Aorta (tissue), 5 donors: ENCODE measurements around the gene BAG2. TPM values are rescaled to one million over a fixed set of nuclear protein-coding genes. Genes with fewer than 3 reads are reported as not detected.

ENCODE experiments used
- ATAC-seq: fragments of 200-7000 bp; cut with Tn5 transposase; one replicate; pipeline ENCODE4 v1.9.1; 2022; ENCODE audit warnings: moderate library complexity; ENCODE audit not compliant: low FRiP score
- DNase-seq, 2 donors: peaks; one replicate each; pipeline ENCODE4 v3.0.0-alpha.2; 2020
- H3K27ac ChIP-seq, 2 donors: one replicate each; pipeline ENCODE4 v1.5.1; 2013; ENCODE audit warnings: low read length in 2 of 2, mild to moderate bottlenecking in 2 of 2, moderate library complexity in 2 of 2, control low read depth in 1 of 2, inconsistent platforms in 1 of 2, low read depth in 1 of 2
- H3K27me3 ChIP-seq, 2 donors: one replicate each; pipeline ENCODE4 v1.6.1; 2013; ENCODE audit warnings: control low read depth in 1 of 2, low read length in 1 of 2, mild to moderate bottlenecking in 1 of 2, moderate library complexity in 1 of 2; ENCODE audit not compliant: insufficient read depth in 2 of 2, control insufficient read depth in 1 of 2
- H3K36me3 ChIP-seq, 2 donors: one replicate each; pipeline ENCODE4 v1.6.1; 2013; ENCODE audit warnings: control low read depth in 1 of 2, low read length in 1 of 2, mild to moderate bottlenecking in 1 of 2; ENCODE audit not compliant: insufficient read depth in 2 of 2, control insufficient read depth in 1 of 2
- H3K4me1 ChIP-seq, 2 donors: one replicate each; pipeline ENCODE4 v1.6.1; 2013; ENCODE audit warnings: low read length in 2 of 2, control low read depth in 1 of 2, mild to moderate bottlenecking in 1 of 2, moderate library complexity in 1 of 2; ENCODE audit not compliant: insufficient read depth in 2 of 2, control insufficient read depth in 1 of 2
- H3K4me3 ChIP-seq, 2 donors: one replicate each; pipeline ENCODE4 v1.5.1; 2013; ENCODE audit warnings: low read length in 2 of 2, control low read depth in 1 of 2, mild to moderate bottlenecking in 1 of 2
- H3K9me3 ChIP-seq: one replicate; pipeline ENCODE4 v1.6.1; 2013; ENCODE audit warnings: mild to moderate bottlenecking, low read length; ENCODE audit not compliant: control insufficient read depth
- WGBS, 2 donors: extraction: QIAGEN DNeasy Blood & Tissue Kit; methylation state at CpG; one replicate each; pipeline ENCODE4 v1.1.7; 2013; 5-methylcytosine and 5-hydroxymethylcytosine counted together
- intact Hi-C, 2 donors: fragments of 100-400 bp; cut with DNase I; formaldehyde crosslinking; loops; one replicate each; pipeline versions ENCODE4 v1.14.2 to v1.15.0; 2022
- polyA plus RNA-seq, 2 donors: library from polyadenylated mRNA; stranded (reverse); fragments of 200-250 nt; gene quantifications; one replicate each; pipeline ENCODE4 v1.2.3, GENCODE V29; 2013
- total RNA-seq, 2 donors: library from RNA; stranded (reverse); fragmentation: NEBNext Ultra II Directional; extraction: Animal tissue kit (Norgen Biotek cat#: 25700); gene quantifications; one replicate each; pipeline ENCODE4 v1.2.1, GENCODE V29; 2021
- donor health status: healthy with polysubstance abuse.
- donor health status: Bipolar disorder and iron deficiency.
- donor health status: DM: no; HTN: no; CAD: no.
- donor health status: DM: no; HTN: no; CAD: no.
- donor health status: DM: yes; HTN: yes; CAD: no.

BAG2 gene
- total and polyA plus RNA-seq, 4 donors, result 7.0 to 32.9 (median 13.9) TPM

DNA sequence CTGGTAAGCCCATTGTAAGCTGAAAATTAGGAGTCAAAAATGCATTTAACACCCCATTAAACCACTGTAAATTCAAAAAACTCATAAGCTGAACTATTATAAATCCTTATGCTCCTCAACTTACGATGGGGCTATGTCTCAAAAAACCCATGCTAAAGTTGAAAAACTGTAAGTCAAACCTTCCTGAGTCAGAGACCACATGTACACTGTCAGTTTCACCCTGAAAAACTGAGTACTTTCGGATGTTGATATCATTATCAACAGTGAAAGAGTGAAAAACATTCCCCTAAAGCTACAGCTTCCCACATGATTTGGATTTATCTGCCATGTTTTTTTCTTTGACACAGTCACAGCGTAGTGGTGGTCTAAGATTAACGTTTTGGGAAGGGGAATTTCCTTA lies 35.7 kb downstream of the BAG2 start:
- ATAC-seq (no peak), DNase-seq (no peak)
- no peaks in the 10 kb centered on the region for H3K27me3 ChIP-seq
- intact Hi-C loops, result no loop called here
- 91 to 96% methylated on average over 4 of the region's 4 CpGs for WGBS, 2 donors
- H3K36me3 ChIP-seq, result no peaks in the 10 kb centered on the region
- no peak overlapping the region for H3K4me3 ChIP-seq
- no peak overlapping the region for H3K27ac ChIP-seq
- H3K4me1 ChIP-seq, result peaks cover 0 to 5% of the 10 kb centered on the region in 2 donors
- no peaks in the 10 kb centered on the region for H3K9me3 ChIP-seq

- no peak for ATAC-seq
- Histone ChIP-seq H3K9me3 (no peaks in the 10 kb centered on the region), H3K27ac (no peak overlapping the region), H3K27me3 (no peaks in the 10 kb centered on the region), H3K4me1 (peaks cover 0 to 5% of the 10 kb centered on the region in 2 donors), H3K4me3 (no peak overlapping the region), H3K36me3 (no peaks in the 10 kb centered on the region)
- intact Hi-C loops, result no loop called here
- no peak for DNase-seq
These were observed 36.9 kb downstream of the BAG2 start for GRCh38 chr6:57209030-57209429.

- intact Hi-C loops, result no loop called here
- WGBS, 2 donors, result 93 to 95% methylated on average over 5 of the region's 5 CpGs
- no peak overlapping the region for H3K27ac ChIP-seq
- no peaks in the 10 kb centered on the region for H3K27me3 ChIP-seq
- no peaks in the 10 kb centered on the region for H3K36me3 ChIP-seq
- no peaks in the 10 kb centered on the region for H3K9me3 ChIP-seq
- ATAC-seq (no peak), DNase-seq (no peak)
- H3K4me3 ChIP-seq, result no peak overlapping the region
- H3K4me1 ChIP-seq, result peaks cover 0 to 5% of the 10 kb centered on the region in 2 donors
These were observed 37.9 kb downstream of the BAG2 start for GRCh38 chr6:57210060-57210459.

GRCh38 chr6:57215260-57215659 lies 43.1 kb downstream of the BAG2 start:
- intact Hi-C loops, result no loop called here
- WGBS, 2 donors, result 80 to 88% methylated on average over 1 of the region's 1 CpG
- H3K4me1 ChIP-seq, result peaks cover 0 to 2% of the 10 kb centered on the region in 2 donors

DNA sequence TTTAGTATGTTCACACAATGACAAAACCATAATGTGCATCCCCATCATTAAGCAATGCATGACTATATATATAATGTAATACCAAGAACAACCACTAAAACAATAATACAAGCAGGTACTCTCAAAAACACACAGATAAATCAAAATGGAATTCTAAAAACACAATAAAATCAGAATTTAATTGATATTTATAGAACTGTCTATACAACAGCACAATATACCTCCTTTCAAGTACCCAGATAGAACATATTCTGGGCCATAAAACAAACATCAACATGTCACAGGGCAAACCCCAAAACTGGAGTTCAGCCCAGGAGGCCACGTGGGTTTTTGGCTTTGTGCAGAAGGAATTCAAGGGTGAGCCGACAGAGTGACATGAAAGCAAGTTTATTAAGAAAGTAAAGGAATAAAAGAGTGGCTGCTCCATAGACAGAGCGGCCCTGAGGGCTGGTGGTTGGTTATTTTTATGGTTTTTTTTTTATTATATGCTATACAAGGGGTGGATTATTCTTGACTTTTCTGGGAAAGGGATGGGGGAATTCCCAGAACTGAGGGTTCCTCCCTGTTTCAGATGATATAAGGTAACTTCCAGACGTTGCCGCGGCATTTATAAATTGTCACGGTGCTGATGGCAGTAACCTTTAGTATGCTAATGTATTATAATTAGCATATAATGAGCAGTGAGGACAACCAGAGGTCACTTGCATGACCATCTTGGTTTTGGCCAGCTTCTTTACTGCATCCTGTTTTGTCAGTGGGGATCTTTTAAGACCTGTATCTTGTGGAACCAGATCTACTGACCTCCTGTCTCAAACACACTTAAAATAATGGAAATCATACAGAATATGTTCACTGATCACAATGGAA lies 44.3 kb downstream of the BAG2 start:
- no peaks in the 10 kb centered on the region for H3K27me3 ChIP-seq
- no peak overlapping the region for H3K27ac ChIP-seq
- H3K4me1 ChIP-seq, result peaks cover 0 to 2% of the 10 kb centered on the region in 2 donors
- ATAC-seq (no peak), DNase-seq (no peak)
- 58% methylated on average over 7 of the region's 7 CpGs for WGBS, 2 donors
- no peaks in the 10 kb centered on the region for H3K36me3 ChIP-seq
- no peak overlapping the region for H3K4me3 ChIP-seq
- intact Hi-C loops, result no loop called here
- H3K9me3 ChIP-seq, result no peaks in the 10 kb centered on the region

More at GRCh38 chr6:57215260-57215659, 43.1 kb downstream of the BAG2 start:
- Histone ChIP-seq H3K27ac (no peak overlapping the region), H3K4me3 (no peak overlapping the region), H3K9me3 (no peaks in the 10 kb centered on the region), H3K27me3 (no peaks in the 10 kb centered on the region), H3K36me3 (no peaks in the 10 kb centered on the region)
- DNase-seq (no peak), ATAC-seq (no peak)

- no peak for DNase-seq
- peaks cover 0 to 2% of the 10 kb centered on the region in 2 donors for H3K4me1 ChIP-seq
- ATAC-seq, result no peak
- no peak overlapping the region for H3K4me3 ChIP-seq
- intact Hi-C loops, result no loop called here
- no peaks in the 10 kb centered on the region for H3K36me3 ChIP-seq
- whole genome bisulfite sequencing, 2 donors, result 96% methylated on average over 11 of the region's 11 CpGs
- no peak overlapping the region for H3K27ac ChIP-seq
- no peaks in the 10 kb centered on the region for H3K27me3 ChIP-seq
- H3K9me3 ChIP-seq, result no peaks in the 10 kb centered on the region
These were observed 45.1 kb downstream of the BAG2 start for GRCh38 chr6:57217270-57217669.

DNA sequence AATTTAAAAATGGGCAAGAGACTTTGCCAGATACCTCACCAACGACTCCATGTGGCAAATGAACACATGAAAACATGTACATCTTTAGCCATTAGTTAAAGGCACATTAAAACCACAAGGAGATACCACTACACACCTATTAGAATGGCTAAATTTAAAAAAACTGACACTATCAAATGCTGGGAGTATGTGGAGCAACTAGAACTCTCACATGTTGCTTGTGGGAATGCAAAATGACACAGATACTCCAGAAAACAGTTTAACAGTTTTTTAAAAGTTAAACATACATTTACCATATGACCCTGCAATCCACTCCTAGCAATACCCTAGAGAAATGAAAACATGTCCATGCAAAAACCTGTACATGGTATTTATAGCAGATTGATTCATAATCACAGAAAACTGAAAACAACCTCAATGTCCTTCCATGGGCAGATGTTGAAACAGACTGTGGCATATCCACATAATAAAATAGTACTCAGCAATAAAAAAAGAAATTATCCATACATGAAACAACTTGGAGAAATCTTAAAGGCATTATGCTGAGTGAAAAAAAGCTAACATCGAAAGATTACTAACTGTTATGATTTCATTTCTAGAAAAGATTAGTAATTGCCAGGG lies 48.1 kb downstream of the BAG2 start:
- Histone ChIP-seq H3K36me3 (no peaks in the 10 kb centered on the region), H3K4me1 (peaks cover 0 to 2% of the 10 kb centered on the region in 2 donors), H3K9me3 (no peaks in the 10 kb centered on the region), H3K27ac (no peak overlapping the region), H3K27me3 (no peaks in the 10 kb centered on the region), H3K4me3 (peak overlapping the region in 1 of 2 donors; percentile 50)
- WGBS, 2 donors, result 76 to 89% methylated on average over 2 of the region's 2 CpGs
- ATAC-seq (no peak), DNase-seq (no peak)
- intact Hi-C loops, result loop anchor here (5.0 to 10.0 kb wide), 4 partner anchors 42 to 95 kb away; partner anchors contain the start of genes BAG2 (in 1 of the 2) and PRIM2 (in 1 of the 2)

GRCh38 chr6:57221191-57221935 lies 49.2 kb downstream of the BAG2 start:
- Histone ChIP-seq H3K27me3 (no peaks in the 10 kb centered on the region), H3K4me3 (peak overlapping the region; percentile 80 to 85), H3K9me3 (no peaks in the 10 kb centered on the region), H3K36me3 (no peaks in the 10 kb centered on the region), H3K4me1 (peaks cover 0 to 2% of the 10 kb centered on the region in 2 donors), H3K27ac (peak overlapping the region; percentile 58 to 93)
- intact Hi-C loops, result loop anchor here (5.0 to 10.0 kb wide), 4 partner anchors 41 to 93 kb away; partner anchors contain the start of genes BAG2 (in 1 of the 2) and PRIM2 (in 1 of the 2)
- WGBS, 2 donors, result 0 to 1% methylated on average over 29 to 38 of the region's 38 CpGs
- ATAC-seq (peak; percentile 88), DNase-seq (peak; percentile 80 to 90)
